HepG2 (cell line): ENCODE data around the gene IDUA. TPM values are rescaled to one million over a fixed set of nuclear protein-coding genes. Genes with fewer than 3 reads are reported as not detected.

ENCODE experiments used
- ARHGAP35 ChIP-seq: sonication (generic); formaldehyde crosslinking; IDR thresholded peaks from 2 replicates; pipeline ENCODE4 v1.9.0; 2022; ENCODE audit warnings: mild to moderate bottlenecking, inconsistent platforms, moderate library complexity, missing genetic modification reagents, borderline replicate concordance
- GFI1 ChIP-seq: sonication (generic); formaldehyde crosslinking; IDR thresholded peaks from 2 replicates; pipeline ENCODE4 v1.5.0; 2020; ENCODE audit warnings: missing genetic modification reagents, mild to moderate bottlenecking, borderline replicate concordance
- HNF4A ChIP-seq: sonication (generic); formaldehyde crosslinking; IDR thresholded peaks from 2 replicates; pipeline ENCODE4 v1.4.0; 2020; ENCODE audit warnings: missing genetic modification reagents
- HOXA5 ChIP-seq: sonication (generic); formaldehyde crosslinking; IDR thresholded peaks from 2 replicates; pipeline ENCODE4 v1.4.0; 2020; ENCODE audit warnings: missing genetic modification reagents
- JUN ChIP-seq: sonication (generic); formaldehyde crosslinking; IDR thresholded peaks from 2 replicates; pipeline ENCODE4 v1.4.0; 2020; ENCODE audit warnings: mild to moderate bottlenecking, missing genetic modification reagents
- KAT8 ChIP-seq: IDR thresholded peaks from 2 replicates; pipeline ENCODE4 v1.6.1; 2016; ENCODE audit warnings: missing genetic modification reagents, missing compliant biosample characterization
- KDM3A ChIP-seq: IDR thresholded peaks from 2 replicates; pipeline ENCODE4 v1.6.1; 2018; ENCODE audit warnings: low read depth, missing compliant biosample characterization
- ONECUT2 ChIP-seq: sonication (generic); formaldehyde crosslinking; IDR thresholded peaks from 2 replicates; pipeline ENCODE4 v1.4.0; 2020; ENCODE audit warnings: missing genetic modification reagents
- RBFOX2 ChIP-seq: fragments of 200-400 bp; formaldehyde crosslinking; IDR thresholded peaks from 2 replicates; pipeline ENCODE4 v1.6.1; 2017; ENCODE audit warnings: low read depth, mild to moderate bottlenecking, low read length
- SAP130 ChIP-seq: IDR thresholded peaks from 2 replicates; pipeline ENCODE4 v1.6.1; 2016; ENCODE audit warnings: low read depth
- SRY ChIP-seq: sonication (generic); formaldehyde crosslinking; IDR thresholded peaks from 2 replicates; pipeline ENCODE4 v1.8.0; 2022; ENCODE audit warnings: mild to moderate bottlenecking, missing genetic modification reagents
- TP53 ChIP-seq: sonication (generic); formaldehyde crosslinking; conservative IDR thresholded peaks from 2 replicates; pipeline ENCODE4 v1.4.0; 2020; ENCODE audit warnings: missing genetic modification reagents
- ZBTB38 ChIP-seq: sonication (generic); formaldehyde crosslinking; IDR thresholded peaks from 2 replicates; pipeline ENCODE4 v1.5.1; 2020; ENCODE audit warnings: mild to moderate bottlenecking, missing genetic modification reagents
- ZEB1 ChIP-seq: IDR thresholded peaks from 2 replicates; pipeline ENCODE4 v1.6.1; 2012; ENCODE audit warnings: mild to moderate bottlenecking, low read depth, inconsistent platforms; ENCODE audit not compliant: insufficient replicate concordance
- ZFP1 ChIP-seq: IDR thresholded peaks from 2 replicates; pipeline ENCODE4 v1.6.1; 2016
- ZFP41 ChIP-seq: sonication (generic); formaldehyde crosslinking; IDR thresholded peaks from 2 replicates; pipeline ENCODE4 v1.4.0; 2020; ENCODE audit warnings: mild to moderate bottlenecking, missing genetic modification reagents, borderline replicate concordance
- ZMYM4 ChIP-seq: sonication (generic); formaldehyde crosslinking; IDR thresholded peaks from 2 replicates; pipeline ENCODE4 v1.8.1; 2023; ENCODE audit warnings: mild to moderate bottlenecking, missing genetic modification reagents
- ZNF260 ChIP-seq: sonication (generic); formaldehyde crosslinking; IDR thresholded peaks from 2 replicates; pipeline ENCODE4 v1.4.0; 2020; ENCODE audit warnings: missing genetic modification reagents, low read depth, mild to moderate bottlenecking, borderline replicate concordance
- ZNF546 ChIP-seq: sonication (generic); formaldehyde crosslinking; conservative IDR thresholded peaks from 2 replicates; pipeline ENCODE4 v1.8.1; 2023; ENCODE audit warnings: mild to moderate bottlenecking, missing genetic modification reagents
- ZNF577 ChIP-seq: sonication (generic); formaldehyde crosslinking; IDR thresholded peaks from 2 replicates; pipeline ENCODE4 v1.4.0; 2020; ENCODE audit warnings: mild to moderate bottlenecking, low read depth, missing genetic modification reagents, borderline replicate concordance
- ZNF646 ChIP-seq: sonication (generic); formaldehyde crosslinking; IDR thresholded peaks from 2 replicates; pipeline ENCODE4 v1.9.0; 2021; ENCODE audit warnings: mild to moderate bottlenecking, missing genetic modification reagents
- ZNF704 ChIP-seq: sonication (generic); formaldehyde crosslinking; IDR thresholded peaks from 2 replicates; pipeline ENCODE4 v1.8.1; 2023; ENCODE audit warnings: mild to moderate bottlenecking, inconsistent platforms, moderate library complexity, missing genetic modification reagents, borderline replicate concordance
- polyA plus RNA-seq, 8 experiments: library from polyadenylated mRNA; depleted of rRNA in 3 of 8; stranded (reverse) in 7 of 8; unstranded in 1 of 8; fragments of >200 nt; fragmentation: Illumina TruSeq in 4 of 8; extraction: Trizol in 4 of 8; gene quantifications; 2 replicates each; pipeline versions ENCODE4 v1.2.1 to v1.2.3, GENCODE V29; 2011 to 2016; ENCODE audit warnings: low read depth in 4 of 8, missing spikeins in 1 of 8, mixed read lengths in 1 of 8; ENCODE audit not compliant: insufficient read depth in 1 of 8
- total RNA-seq, 5 experiments: library from RNA; depleted of rRNA; stranded (reverse); fragments of >200 nt; fragmentation: Illumina TruSeq; extraction: Trizol; gene quantifications; 2 replicates each; pipeline ENCODE4 v1.2.3, GENCODE V29; 2016; ENCODE audit warnings: low read depth in 1 of 5

IDUA gene
- total and polyA plus RNA-seq, 2 of the 13 experiments (the other 11 are each of a cell fraction or from before 2014, with no cell fraction given): 0.77 to 1.0 TPM

GRCh38 chr4:1014291-1015167 is 27.7 kb downstream of the IDUA start (continued):
- TF ChIP-seq GFI1 (CRISPR knock-in tag): peak; percentile 65; the same call in 1 of the 2 replicates
- TF ChIP-seq SRY (CRISPR knock-in tag): 0 out of 2 replicates have a peak, but pooled peaks have one; percentile 25
- TF ChIP-seq ARHGAP35 (CRISPR knock-in tag): no peak; the same call in 1 of the 2 replicates
- TF ChIP-seq ZFP41: no peak
- TF ChIP-seq ZNF577 (CRISPR knock-in tag): no peak
- TF ChIP-seq ZBTB38: peak; percentile 80; the same call in 1 of the 2 replicates
- TF ChIP-seq ZEB1: no peak
- no peak for TF ChIP-seq ZNF704 (CRISPR knock-in tag)
- no peak for TF ChIP-seq HOXA5 (CRISPR knock-in tag)
- 0 out of 2 replicates have a peak, but pooled peaks have one; percentile 39 for TF ChIP-seq ZFP1 (CRISPR knock-in tag)
- TF ChIP-seq KAT8 (CRISPR knock-in tag): 0 out of 2 replicates have a peak, but pooled peaks have one; percentile 17
- peak; percentile 78 for TF ChIP-seq RBFOX2
- peak; percentile 9; the same call in 1 of the 2 replicates for TF ChIP-seq KDM3A
- TF ChIP-seq JUN (CRISPR knock-in tag): 0 out of 2 replicates have a peak, but pooled peaks have one; percentile 12
- no peak for TF ChIP-seq ZMYM4
- peak; percentile 50; the same call in 1 of the 2 replicates for TF ChIP-seq HNF4A
- 0 out of 2 replicates have a peak, but pooled peaks have one; percentile 69 for TF ChIP-seq ZNF546
- no peak for TF ChIP-seq ZNF260 (CRISPR knock-in tag)
- no peak for TF ChIP-seq ONECUT2 (CRISPR knock-in tag)
- TF ChIP-seq SAP130 (CRISPR knock-in tag): 0 out of 2 replicates have a peak, but pooled peaks have one; percentile 23
- TF ChIP-seq TP53 (CRISPR knock-in tag): no peak
- no peak for TF ChIP-seq ZNF646
